Activated CD8-positive, alpha-beta memory T cell treated with anti-CD3 and anti-CD28 coated beads for 4 hours (primary cell): ENCODE data around the gene BLTP3B.
"Not testable (repeated sequence)": the region's sequence is repeated elsewhere in the genome, so short reads cannot be mapped to it uniquely, and the experiment has no call there.

Experiments used
- DNase-seq, 2 donors: peaks; one replicate each; pipeline ENCODE4 v3.0.0-alpha.2; 2020; ENCODE audit warnings: low read depth in 2 of 2

BLTP3B gene

DNA sequence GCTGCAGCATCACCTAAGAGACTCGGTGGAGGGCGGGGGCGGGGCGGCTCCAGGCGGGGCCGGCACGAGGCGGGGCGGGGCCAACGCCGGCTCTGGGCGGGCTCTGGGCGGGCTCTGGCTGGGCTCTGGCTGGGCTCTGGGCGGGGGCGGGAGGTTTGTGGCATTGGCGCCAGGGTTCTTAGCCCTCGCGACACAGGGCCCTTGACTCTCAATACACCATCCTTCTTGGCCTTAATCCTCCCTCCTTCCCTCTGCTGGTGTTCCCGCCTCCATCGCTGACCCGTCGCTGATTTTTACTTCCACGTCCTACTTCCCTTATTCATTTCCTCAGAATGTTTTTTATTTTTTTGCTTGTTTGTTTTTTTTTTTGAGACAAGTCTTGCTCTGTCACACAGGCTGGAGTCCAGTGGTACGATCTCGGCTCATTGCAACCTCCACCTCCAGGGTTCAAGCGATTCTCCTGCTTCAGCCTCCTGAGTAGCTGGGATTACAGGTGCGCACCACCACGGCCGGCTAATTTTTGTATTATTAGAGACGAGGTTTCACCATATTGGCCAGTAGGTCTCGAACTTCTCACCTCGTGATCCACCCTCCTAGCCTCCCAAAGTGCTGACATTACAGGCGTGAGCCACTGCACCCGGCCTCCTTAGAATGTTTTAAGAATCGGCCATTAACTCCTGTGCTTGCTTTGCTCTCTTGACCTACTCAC is at the start of gene BLTP3B:
Gene BLTP3B (minus strand): TSS at position 24 of the 709 bp plus-strand sequence. CDS start 239 bp downstream, outside the sequence.
- peak; percentile 82 to 85 for DNase-seq

DNA sequence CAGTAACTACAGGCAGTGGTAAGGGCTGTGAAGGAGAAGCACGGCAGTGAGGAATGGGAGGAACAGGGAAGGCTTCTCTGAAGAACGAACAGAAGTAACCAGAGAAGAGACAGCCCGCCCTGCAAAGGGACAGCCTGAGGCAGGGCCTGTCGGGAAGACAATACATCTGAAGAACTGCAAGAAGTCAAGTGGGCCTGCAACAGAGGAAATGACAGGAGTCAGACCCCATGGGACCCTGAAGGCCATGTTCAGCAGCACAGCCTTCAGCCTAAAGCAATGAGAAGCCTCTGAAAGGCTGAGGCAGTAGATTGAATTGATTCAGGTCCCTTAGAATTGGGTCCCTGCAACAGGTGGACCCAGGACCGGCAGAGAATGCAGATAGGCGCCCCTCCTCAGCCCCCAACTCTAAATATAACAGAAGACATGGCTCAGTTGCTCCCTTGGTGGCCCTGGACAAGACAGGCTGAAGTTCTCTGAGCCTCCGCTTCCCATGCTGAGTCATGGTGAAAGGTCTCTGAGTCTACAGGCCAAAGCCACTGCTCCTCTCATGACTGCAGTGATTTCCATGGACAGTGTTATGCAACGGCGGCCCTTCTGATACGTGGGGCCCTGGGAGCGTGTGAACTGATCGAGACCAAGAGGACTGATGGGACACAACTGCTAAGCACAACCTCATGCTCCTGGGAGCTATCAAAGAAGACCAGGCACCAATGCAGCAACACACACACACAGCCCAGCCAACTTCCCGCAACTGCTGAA is 47.1 kb upstream of the BLTP3B start:
- no peak for DNase-seq

DNA sequence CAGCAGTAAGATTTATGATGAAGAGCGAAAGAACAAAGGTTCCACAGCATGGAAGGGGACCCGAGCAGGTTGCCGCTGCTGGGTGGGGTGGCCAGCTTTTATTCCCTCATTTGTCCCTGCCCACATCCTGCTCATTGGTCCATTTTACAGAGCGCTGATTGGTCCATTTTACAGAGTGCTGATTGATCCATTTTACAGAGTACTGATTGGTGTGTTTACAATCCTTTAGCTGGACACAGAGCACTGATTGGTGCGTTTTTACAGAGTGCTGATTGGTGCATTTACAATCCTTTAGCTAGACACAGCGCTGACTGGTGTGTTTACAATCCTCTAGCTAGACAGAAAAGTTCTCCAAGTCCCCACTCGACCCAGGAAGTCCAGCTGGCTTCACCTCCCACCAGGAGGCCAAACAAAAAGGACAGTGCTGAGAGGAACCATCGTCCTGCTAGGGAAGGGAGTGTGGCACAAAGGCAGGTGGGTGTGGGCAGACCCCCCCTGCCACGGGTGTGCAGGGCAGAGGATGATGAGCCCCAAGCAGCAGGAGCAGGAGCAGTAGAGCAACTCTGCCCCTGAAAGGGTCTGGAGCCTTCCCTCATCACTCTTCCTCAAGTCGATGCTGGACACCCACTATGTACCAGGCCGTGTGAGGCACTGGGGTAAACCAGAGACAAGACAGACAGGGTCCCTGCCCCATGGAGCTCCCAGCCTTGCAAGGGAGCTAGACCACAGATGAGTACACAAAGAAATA is 46.4 kb upstream of the BLTP3B start:
- not testable (repeated sequence) for DNase-seq

GRCh38 chr12:100187857-100188519 is 45.3 kb upstream of the BLTP3B start:
- DNase-seq = no peak

DNA sequence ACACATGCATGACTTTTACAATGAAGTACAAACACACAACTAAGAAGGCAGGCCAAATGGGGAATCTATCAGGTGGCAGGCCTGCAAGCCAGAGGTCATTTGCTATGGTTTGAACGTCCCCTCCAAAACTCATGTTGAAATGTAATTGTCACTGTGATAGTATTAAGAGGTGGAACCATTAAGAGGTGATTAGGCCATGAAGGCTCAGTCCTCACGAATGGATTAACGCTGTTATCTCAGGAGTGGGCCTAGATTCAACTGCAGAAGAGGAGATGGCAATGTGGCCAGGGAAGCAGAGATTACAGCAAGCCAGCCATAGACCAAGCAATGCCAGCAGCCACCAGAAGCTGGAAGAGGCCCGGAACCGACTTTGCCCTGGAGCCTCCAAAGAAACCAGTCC is 44.4 kb upstream of the BLTP3B start:
- DNase-seq = no peak

DNA sequence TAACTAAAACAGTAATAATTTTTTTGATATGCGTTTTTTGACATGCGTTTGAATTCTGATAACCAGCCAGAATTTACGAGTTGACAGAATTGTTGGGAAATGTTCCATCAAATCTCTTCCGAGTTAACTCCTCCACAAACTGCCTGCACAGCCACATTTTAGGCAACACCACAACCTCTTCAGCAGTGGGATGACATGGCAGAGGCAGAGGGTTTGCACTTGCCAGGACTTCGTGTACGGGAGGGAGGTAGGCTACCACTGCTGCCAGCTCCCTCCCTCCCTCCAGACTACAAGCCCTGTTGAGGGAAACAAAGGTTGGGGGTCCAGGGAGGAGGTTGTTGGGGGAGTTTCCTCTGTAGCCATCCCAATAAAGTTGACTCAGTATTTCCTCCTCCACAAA is 43.4 kb upstream of the BLTP3B start:
- DNase-seq = no peak

DNA sequence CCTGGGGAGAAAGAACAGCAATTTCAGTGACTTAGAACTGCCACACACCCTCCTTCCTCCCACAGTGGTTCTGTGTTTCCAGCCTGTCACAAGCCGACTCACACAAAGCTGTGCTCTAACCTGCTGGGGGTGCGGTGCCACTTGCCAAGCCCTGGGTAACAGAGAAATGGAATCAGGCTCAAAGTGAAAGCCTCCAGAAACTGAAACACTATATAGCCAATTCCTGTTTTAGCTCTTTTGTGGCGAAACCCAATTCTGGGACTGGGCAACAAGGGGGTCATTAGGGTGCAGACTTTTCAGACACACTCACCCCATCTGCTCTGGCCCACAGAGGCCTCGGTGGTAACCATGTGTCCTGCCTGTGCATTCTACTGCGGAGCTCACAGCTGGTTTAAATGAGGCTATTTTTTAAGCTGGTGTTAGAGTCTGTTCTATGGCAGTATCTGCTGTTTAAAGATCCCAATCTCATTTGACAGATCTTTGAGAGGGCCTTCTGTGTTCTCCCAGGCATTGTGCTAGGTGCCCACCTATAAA is 42.8 kb upstream of the BLTP3B start:
- no peak for DNase-seq

DNA sequence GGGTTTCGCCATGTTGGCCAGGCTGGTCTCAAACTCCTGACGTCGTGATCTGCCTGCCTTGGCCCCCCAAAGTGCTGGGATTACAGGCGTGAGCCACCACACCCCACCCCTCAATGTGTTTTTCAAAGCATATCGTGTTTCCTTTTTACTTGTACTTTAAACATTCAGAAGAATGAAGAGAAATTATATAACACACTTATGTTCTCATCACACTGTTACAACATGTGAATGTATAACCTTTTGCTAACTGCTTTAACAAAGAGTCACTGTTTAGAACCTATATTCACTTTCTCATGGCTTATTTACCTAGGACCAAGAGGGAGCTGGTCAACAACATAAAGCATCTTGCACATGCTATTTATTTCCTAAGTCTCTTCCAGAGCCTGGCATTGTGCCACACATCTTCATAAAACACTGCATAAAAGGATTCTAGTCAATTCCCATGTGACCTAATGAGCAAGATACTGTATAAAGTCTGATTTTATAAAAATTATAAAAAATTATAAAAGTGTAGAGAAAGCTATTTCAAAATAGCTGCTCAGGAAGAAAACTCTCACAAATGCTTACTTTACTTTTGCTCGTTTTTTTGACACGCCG is 42.0 kb upstream of the BLTP3B start:
- no peak for DNase-seq

GRCh38 chr12:100179252-100179651 is 36.6 kb upstream of the BLTP3B start:
- no peak for DNase-seq

GRCh38 chr12:100176493-100176892 is 33.8 kb upstream of the BLTP3B start:
- DNase-seq = not testable (repeated sequence)

DNA sequence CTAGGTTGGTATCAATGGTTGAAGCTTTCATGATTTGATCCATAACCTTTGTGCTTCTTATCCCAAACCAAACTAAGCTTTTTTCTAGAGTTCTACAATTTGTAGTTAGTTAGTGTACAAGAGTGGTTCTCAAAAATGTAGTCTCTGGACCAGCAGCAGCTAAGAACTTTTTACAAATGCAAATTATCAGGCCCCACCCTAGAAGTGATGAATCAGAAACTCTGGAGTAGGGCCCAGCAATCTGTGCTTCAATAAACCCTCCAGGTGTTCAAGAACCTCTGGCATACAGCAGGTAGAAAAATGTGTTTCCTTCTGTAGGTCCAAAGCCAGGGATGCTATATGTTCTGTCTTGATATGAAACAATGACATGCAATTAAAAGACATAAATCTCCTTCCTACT is 31.8 kb upstream of the BLTP3B start:
- DNase-seq = no peak

DNA sequence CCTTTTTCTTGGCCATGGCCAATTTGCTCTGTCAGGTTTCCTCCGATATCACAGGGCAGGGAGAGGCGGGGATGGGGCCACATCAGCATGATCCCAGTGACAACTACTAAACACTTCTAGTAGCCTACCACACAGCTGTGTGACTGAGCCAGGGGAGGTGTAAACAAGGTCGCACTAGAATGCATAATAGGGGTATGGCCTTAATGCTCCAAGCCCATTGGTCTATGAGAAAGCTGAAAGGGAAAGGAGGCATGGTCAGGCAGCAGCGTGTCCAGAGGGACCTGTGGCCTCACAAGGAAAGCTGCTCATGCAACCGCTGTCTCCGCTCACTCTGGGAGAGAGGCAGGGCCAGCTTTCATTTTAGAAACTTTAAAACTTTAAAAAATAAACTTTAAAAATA is 30.4 kb upstream of the BLTP3B start:
- no peak for DNase-seq

- no peak for DNase-seq
Observed at GRCh38 chr12:100171248-100171647, 28.6 kb upstream of the BLTP3B start.

DNA sequence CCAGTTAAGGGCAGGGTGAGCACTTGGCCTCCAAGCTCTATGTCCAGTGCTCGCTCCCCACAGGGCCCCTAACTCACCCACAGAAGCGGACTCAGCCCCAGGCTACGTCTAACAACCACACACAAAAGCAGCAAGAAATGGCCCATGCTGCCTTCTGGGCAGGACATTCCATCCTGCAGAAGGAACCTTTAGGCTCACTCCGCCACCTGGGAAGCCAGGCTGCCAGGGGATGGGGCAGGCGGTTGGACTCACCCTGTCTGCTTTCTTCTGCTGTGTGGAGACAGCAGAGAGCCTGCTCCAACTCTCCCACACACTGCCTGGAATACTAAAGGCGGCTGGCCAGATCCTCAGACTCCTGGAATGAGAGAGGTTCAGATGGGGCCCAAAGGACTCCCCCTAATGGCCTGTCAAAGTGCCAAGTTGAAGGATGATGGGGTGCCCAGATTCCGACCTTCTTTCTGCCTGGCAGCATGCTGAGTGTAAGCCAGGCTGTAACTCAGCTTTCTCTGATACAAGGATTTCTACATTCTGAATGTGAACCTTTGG is 27.7 kb upstream of the BLTP3B start:
- no peak for DNase-seq

GRCh38 chr12:100169345-100169744 is 26.7 kb upstream of the BLTP3B start:
- DNase-seq = no peak

GRCh38 chr12:100168562-100168961 is 25.9 kb upstream of the BLTP3B start:
- no peak for DNase-seq

GRCh38 chr12:100166232-100166631 is 23.6 kb upstream of the BLTP3B start:
- DNase-seq = no peak

- DNase-seq = no peak
Observed at GRCh38 chr12:100165356-100165755, 22.7 kb upstream of the BLTP3B start.

GRCh38 chr12:100164153-100164704 is 21.6 kb upstream of the BLTP3B start:
- no peak for DNase-seq

GRCh38 chr12:100163416-100164152 is 20.9 kb upstream of the BLTP3B start:
- peak; percentile 22 to 47 for DNase-seq
